Fibroblast of mammary gland (primary cell): Measurements from ENCODE around the gene PTPRK.
A peak's percentile ranks its signal among the peaks of the same experiment; 100 is the strongest.
"Not testable (repeated sequence)": the region's sequence is repeated elsewhere in the genome, so short reads cannot be mapped to it uniquely, and the experiment has no call there.

Experiments
- DNase-seq: peaks from one replicate; pipeline ENCODE4 v3.0.0-alpha.2; 2010; ENCODE audit warnings: low read depth
- H3K4me3 ChIP-seq: 2 replicates; pipeline ENCODE4 v1.5.1; 2011; ENCODE audit warnings: low read depth, mild to moderate bottlenecking, low read length, moderate library complexity; ENCODE audit not compliant: control insufficient read depth
- TF ChIP-seq, protein P1 (sequence below): conservative IDR thresholded peaks from 2 replicates; pipeline ENCODE4 v1.5.1; 2011; ENCODE audit warnings: low read depth, low read length, inconsistent platforms; ENCODE audit not compliant: control insufficient read depth, insufficient read depth

PTPRK gene

DNA sequence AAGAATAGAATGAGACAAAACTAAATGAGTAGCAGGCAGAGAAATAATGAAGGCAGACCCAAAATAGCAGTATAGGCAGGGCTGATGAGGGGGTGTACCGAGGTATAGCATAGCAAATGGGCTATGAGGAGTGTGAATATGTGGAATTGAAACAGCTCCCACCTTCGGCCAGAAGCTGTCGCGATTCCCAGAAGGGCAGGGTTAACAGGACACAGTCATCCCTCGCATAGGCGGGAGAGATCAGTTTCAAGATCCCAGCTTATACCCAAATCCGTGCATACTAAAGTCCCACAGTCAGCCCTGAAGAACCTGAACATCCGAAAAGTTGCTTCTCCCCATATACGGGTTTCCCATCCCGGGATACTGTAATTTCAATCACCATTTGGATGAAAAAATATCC lies 82.7 kb downstream of the PTPRK start:
- TF ChIP-seq, protein P1, sequence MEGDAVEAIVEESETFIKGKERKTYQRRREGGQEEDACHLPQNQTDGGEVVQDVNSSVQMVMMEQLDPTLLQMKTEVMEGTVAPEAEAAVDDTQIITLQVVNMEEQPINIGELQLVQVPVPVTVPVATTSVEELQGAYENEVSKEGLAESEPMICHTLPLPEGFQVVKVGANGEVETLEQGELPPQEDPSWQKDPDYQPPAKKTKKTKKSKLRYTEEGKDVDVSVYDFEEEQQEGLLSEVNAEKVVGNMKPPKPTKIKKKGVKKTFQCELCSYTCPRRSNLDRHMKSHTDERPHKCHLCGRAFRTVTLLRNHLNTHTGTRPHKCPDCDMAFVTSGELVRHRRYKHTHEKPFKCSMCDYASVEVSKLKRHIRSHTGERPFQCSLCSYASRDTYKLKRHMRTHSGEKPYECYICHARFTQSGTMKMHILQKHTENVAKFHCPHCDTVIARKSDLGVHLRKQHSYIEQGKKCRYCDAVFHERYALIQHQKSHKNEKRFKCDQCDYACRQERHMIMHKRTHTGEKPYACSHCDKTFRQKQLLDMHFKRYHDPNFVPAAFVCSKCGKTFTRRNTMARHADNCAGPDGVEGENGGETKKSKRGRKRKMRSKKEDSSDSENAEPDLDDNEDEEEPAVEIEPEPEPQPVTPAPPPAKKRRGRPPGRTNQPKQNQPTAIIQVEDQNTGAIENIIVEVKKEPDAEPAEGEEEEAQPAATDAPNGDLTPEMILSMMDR, result no peak
- DNase-seq, result no peak
- no peak overlapping the region for H3K4me3 ChIP-seq

DNA sequence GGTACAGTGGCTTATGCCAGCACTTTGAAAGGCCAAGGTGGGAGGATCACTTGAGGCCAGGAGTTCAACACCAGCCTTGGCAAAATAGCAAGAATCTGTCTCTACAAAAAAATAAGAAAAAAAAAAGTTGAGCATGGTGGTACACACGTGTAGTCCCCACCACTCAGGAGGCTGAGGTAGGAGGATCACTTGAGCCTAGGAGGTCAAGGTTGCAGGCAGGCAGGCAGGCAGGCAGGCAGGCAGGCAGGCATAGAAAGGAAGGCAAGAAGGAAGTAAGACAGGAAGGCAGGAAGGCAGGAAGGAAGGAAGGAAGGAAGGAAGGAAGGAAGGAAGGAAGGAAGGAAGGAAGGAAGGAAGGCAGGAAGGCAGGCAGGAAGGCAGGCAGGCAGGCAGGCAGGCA lies 85.6 kb downstream of the PTPRK start:
- DNase-seq, H3K4me3 ChIP-seq: not testable (repeated sequence)

DNA sequence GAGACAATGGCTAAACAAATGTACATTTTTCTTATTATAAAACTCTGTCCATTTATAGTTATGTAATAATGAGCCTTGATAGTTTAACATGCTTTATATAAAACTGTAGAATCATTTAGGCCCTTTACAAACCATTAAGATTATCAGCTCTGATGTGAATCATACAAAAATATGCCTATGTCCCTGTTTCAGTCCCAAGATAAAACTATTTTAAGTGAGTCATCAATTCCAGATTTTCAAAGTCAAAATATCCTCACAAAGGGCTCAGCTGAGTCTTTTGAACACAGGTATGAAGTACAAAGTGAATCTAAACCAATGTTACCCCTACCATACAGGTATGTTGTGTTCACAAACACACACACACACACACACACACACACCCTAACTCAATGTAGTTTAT lies 88.0 kb downstream of the PTPRK start:
- no peak overlapping the region for H3K4me3 ChIP-seq
- peak; percentile 62 for DNase-seq
- TF ChIP-seq, protein P1, result no peak

DNA sequence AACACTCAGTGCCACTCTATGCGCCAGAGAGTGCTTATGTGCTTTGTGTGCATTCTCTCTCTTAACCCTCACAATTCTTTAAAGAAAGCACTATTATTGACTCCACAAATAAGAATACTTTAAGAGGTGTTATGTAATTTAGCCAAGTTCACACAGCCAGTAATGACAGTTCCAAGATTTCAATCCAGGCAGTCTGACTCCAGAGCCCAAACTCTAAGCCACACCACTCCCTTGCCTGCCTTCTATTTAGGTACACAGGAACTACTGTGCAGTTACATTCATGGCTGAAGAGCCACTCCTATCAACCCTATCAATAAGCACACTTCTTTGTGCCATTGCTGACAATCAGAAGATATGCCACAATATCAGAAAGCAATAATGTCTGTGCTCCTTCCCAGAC lies 93.3 kb downstream of the PTPRK start:
- DNase-seq, result no peak
- H3K4me3 ChIP-seq, result no peak overlapping the region
- TF ChIP-seq, protein P1, result no peak

DNA sequence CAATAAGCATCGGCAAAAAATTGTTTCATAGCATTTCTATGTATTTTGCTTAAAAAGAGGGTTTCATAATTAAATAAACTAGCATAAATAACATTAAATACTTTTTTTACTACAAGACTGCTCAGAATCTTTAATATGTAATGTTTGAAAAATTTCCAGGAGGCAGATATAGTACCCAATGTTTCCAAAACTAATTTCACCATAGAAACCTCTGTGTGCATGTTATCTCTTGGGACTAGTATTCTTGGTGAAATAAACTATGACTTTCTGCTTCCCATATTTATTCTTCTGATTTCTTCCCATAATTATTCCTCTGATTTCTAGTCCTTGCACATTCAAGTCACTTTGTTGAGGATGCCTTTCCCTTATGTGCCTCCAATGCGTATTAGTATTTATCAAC lies 94.5 kb downstream of the PTPRK start:
- TF ChIP-seq, protein P1, result no peak
- no peak for DNase-seq
- no peak overlapping the region for H3K4me3 ChIP-seq

DNA sequence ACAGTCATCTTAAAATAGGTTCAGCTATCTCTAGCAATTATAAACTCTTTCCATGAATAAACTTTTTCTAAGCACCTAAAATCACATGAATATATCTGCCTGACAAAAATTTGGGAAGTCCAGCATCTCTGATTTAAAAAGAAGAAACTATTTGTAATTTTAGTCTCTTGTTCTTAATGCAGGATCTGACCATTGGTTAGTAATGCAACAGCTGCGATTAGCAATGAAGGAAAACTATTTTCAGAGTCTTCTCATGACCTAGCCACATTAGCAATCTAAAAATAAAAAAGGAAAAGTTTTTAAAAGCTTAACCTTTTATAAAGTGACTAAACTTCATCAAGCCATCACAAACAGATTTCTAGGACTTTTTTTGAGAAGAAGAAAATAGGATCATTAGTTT lies 97.5 kb downstream of the PTPRK start:
- no peak overlapping the region for H3K4me3 ChIP-seq
- no peak for DNase-seq
- TF ChIP-seq, protein P1, result no peak

DNA sequence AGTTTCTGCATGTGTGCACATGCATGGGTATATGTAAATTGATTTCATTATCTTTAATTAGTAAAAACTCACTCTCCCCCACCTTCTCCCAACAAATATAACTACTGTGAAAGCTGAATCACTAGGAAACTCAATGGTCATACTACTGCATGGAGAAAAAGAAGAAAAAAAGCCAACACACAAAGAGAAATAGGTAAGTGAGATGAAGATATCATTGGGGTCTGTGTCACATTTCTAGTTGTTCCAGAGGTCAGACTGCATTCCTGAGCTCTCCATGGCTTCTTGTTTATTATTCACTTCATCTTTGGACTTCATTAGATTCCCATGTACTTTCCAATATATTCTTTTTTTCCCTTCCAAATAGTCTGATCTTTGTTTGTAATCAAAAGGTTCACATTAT lies 98.2 kb downstream of the PTPRK start:
- no peak for DNase-seq
- H3K4me3 ChIP-seq, result no peak overlapping the region
- TF ChIP-seq, protein P1, result no peak

DNA sequence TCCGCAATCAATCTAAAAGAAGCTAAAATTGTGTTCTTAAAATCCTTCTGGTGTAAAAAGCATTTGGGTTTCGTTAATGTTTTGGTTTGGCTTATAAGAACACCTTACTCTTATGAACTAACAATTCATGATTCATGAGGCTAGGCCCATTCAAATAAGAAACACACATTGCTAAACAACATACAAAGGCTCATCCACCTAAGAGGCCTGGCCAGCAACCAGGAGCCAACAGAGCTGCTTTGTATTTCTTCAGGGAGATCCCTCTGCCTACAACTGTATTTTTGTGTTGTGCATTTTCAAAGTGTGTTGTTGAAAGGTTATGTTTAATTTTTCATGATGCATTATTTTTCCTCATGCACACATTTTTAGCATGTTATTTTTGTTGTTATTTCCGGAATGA lies 98.6 kb downstream of the PTPRK start:
- TF ChIP-seq, protein P1, result no peak
- H3K4me3 ChIP-seq, result no peak overlapping the region
- DNase-seq, result no peak
